PC-9 (cell line): Measurements from ENCODE around the gene CMTM7. TPM values are rescaled to one million over a fixed set of nuclear protein-coding genes. Genes with fewer than 3 reads are reported as not detected.

ENCODE experiments used
- BruUV-seq: library from RNA; stranded (reverse); fragments of 400-500 nt; replicated peaks from 2 replicates; lab custom pipeline; 2021; lab: Mats Ljungman, UMichigan
- CTCF ChIA-PET: fragments of 300-600 bp; sonication (Branson Sonifier 250); formaldehyde crosslinking; loops from one replicate; lab custom pipeline; 2022; ENCODE audit warnings: antibody characterized with exemption; lab: Charles Lee
- POLR2A ChIA-PET: fragments of 300-600 bp; sonication (Branson Sonifier 250); formaldehyde crosslinking; loops from one replicate; lab custom pipeline; 2022; ENCODE audit warnings: antibody characterized with exemption; ENCODE audit not compliant: unreplicated experiment; lab: Charles Lee
- DNase-seq, 2 experiments: peaks; one replicate each; pipeline versions ENCODE4 v3.0.0 to v3.0.0-alpha.2; 2015 to 2022; ENCODE audit warnings: mixed read lengths in 1 of 2
- H2AFZ ChIP-seq: fragments of 200-600 bp; sonication (generic); 2 replicates; pipeline ENCODE4 v1.8.1; 2017; ENCODE audit warnings: antibody characterized with exemption
- H3F3A ChIP-seq: fragments of 200-600 bp; sonication (generic); 2 replicates; pipeline ENCODE4 v1.8.1; 2017; ENCODE audit warnings: antibody characterized with exemption, mild to moderate bottlenecking, low read depth; ENCODE audit not compliant: insufficient read depth
- H3K27ac ChIP-seq: fragments of 200-600 bp; sonication (generic); 2 replicates; pipeline ENCODE4 v1.6.1; 2016; ENCODE audit warnings: mixed run types
- H3K27me3 ChIP-seq: fragments of 200-600 bp; sonication (generic); 2 replicates; pipeline ENCODE4 v1.6.1; 2016; ENCODE audit warnings: low read depth, mixed run types; ENCODE audit not compliant: insufficient read depth
- H3K36me3 ChIP-seq: fragments of 200-600 bp; sonication (generic); 2 replicates; pipeline ENCODE4 v1.6.1; 2016; ENCODE audit warnings: low read depth, mixed run types
- H3K4me1 ChIP-seq: fragments of 200-600 bp; sonication (generic); replicated peaks from 2 replicates; pipeline ENCODE4 v1.6.1; 2016; ENCODE audit warnings: mixed run types; ENCODE audit not compliant: insufficient read depth
- H3K4me2 ChIP-seq: fragments of 200-600 bp; sonication (generic); 2 replicates; pipeline ENCODE4 v1.6.1; 2017; ENCODE audit warnings: mixed run types
- H3K4me3 ChIP-seq: fragments of 200-600 bp; sonication (generic); 2 replicates; pipeline ENCODE4 v1.6.1; 2016; ENCODE audit warnings: mixed run types
- H3K79me2 ChIP-seq: fragments of 200-600 bp; sonication (generic); 2 replicates; pipeline ENCODE4 v1.6.1; 2017; ENCODE audit warnings: low read depth, mixed run types
- H3K9me2 ChIP-seq: fragments of 200-600 bp; sonication (generic); 2 replicates; pipeline ENCODE4 v1.8.1; 2017; ENCODE audit warnings: mild to moderate bottlenecking; ENCODE audit not compliant: insufficient read depth
- H3K9me3 ChIP-seq: fragments of 200-600 bp; sonication (generic); 2 replicates; pipeline ENCODE4 v1.8.1; 2016; ENCODE audit warnings: low read depth; ENCODE audit not compliant: insufficient read depth
- H4K20me1 ChIP-seq: fragments of 200-600 bp; sonication (generic); 2 replicates; pipeline ENCODE4 v1.8.1; 2017; ENCODE audit not compliant: insufficient read depth
- CTCF ChIP-seq: fragments of 200-600 bp; sonication (generic); conservative IDR thresholded peaks from 2 replicates; pipeline ENCODE4 v1.6.1; 2017; ENCODE audit warnings: mixed run types, antibody characterized with exemption, mild to moderate bottlenecking, moderate library complexity
- EZH2 ChIP-seq: fragments of 200-600 bp; sonication (generic); IDR thresholded peaks from 2 replicates; pipeline ENCODE4 v1.8.0; 2017; ENCODE audit warnings: antibody characterized with exemption, low read depth
- intact Hi-C: fragments of 100-400 bp; cut with micrococcal nuclease; formaldehyde crosslinking; loops from one replicate; pipeline ENCODE4 v1.10.0; 2022; ENCODE audit not compliant: unreplicated experiment
- total RNA-seq: library from RNA; stranded (reverse); gene quantifications from 2 replicates; pipeline ENCODE4 v1.2.3, GENCODE V29; 2021

The CMTM7 gene
- total RNA-seq, 1 experiment from 2014 or later: 37.1 TPM

DNA sequence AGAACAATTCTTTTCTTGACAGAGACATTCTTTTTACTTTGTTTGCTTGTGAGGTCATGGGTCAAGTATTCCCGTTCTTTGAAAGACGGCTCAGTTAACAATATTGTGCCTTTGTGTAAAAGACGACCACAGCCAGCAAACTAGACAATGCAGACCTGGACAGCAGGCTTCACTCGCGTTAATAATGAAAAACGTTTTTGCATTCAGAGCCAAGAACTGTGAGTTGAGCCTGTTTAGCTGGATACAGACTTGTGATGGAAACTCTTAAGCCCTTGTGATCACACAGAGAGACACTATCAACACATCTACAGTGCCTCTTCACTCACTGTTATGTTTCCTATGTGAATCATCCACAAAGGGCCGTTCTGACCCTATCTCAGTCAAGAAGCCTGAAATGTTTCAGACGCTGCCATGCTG is 37.3 kb upstream of the CMTM7 start:
- TF ChIP-seq EZH2 (no peak), CTCF (no peak)
- Histone ChIP-seq H2AFZ (no peak overlapping the region), H3K27me3 (no peaks in the 10 kb centered on the region), H3K4me1 (0 out of 2 replicates have a peak, but pooled peaks cover 4% of the 10 kb centered on the region), H3K27ac (no peak overlapping the region), H3K36me3 (no peaks in the 10 kb centered on the region), H3K79me2 (no peaks in the 10 kb centered on the region), H3K4me2 (no peak overlapping the region), H3K4me3 (no peak overlapping the region), H3K9me2 (no peaks in the 10 kb centered on the region), H4K20me1 (no peaks in the 10 kb centered on the region), H3K9me3 (no peaks in the 10 kb centered on the region), H3F3A (no peaks in the 10 kb centered on the region)
- intact Hi-C loops: no loop called here
- ChIA-PET POLR2A (no interaction called here), CTCF (no interaction called here)
- DNase-seq: no peak
- no TSS peak for BruUV-seq

- Histone ChIP-seq H3F3A (no peaks in the 10 kb centered on the region), H3K36me3 (no peaks in the 10 kb centered on the region), H3K4me1 (0 out of 2 replicates have a peak, but pooled peaks cover 4% of the 10 kb centered on the region), H3K27me3 (no peaks in the 10 kb centered on the region), H4K20me1 (no peaks in the 10 kb centered on the region), H3K9me2 (no peaks in the 10 kb centered on the region), H2AFZ (no peak overlapping the region), H3K79me2 (no peaks in the 10 kb centered on the region), H3K9me3 (no peaks in the 10 kb centered on the region), H3K4me2 (no peak overlapping the region), H3K4me3 (no peak overlapping the region), H3K27ac (no peak overlapping the region)
- no TSS peak for BruUV-seq
- ChIA-PET CTCF (no interaction called here), POLR2A (no interaction called here)
- TF ChIP-seq EZH2: no peak
- no peak for TF ChIP-seq CTCF
- DNase-seq: no peak
- intact Hi-C loops: no loop called here
Measured at GRCh38 chr3:32355751-32356291, 35.8 kb upstream of the CMTM7 start.

GRCh38 chr3:32359766-32360492 is 31.7 kb upstream of the CMTM7 start:
- H3K4me3 ChIP-seq: no peak overlapping the region
- H3K27me3 ChIP-seq: no peaks in the 10 kb centered on the region
- no TSS peak for BruUV-seq
- no peaks in the 10 kb centered on the region for H3K79me2 ChIP-seq
- H3K9me3 ChIP-seq: no peaks in the 10 kb centered on the region
- DNase-seq: no peak
- no peaks in the 10 kb centered on the region for H3K36me3 ChIP-seq
- no peaks in the 10 kb centered on the region for H4K20me1 ChIP-seq
- POLR2A ChIA-PET: no interaction called here
- intact Hi-C loops: no loop called here
- H2AFZ ChIP-seq: no peak overlapping the region
- no peaks in the 10 kb centered on the region for H3K9me2 ChIP-seq
- no peak for TF ChIP-seq EZH2
- CTCF ChIA-PET: no interaction called here
- H3K4me1 ChIP-seq: no peaks in the 10 kb centered on the region
- H3F3A ChIP-seq: no peaks in the 10 kb centered on the region
- H3K27ac ChIP-seq: no peak overlapping the region
- no peak overlapping the region for H3K4me2 ChIP-seq
